Psoas muscle (tissue), 8 donors: ENCODE data around the gene BBX. TPM values are rescaled to one million over a fixed set of nuclear protein-coding genes. Genes with fewer than 3 reads are reported as not detected.
A peak's percentile ranks its signal among the peaks of the same experiment; 100 is the strongest.

Experiments
- ATAC-seq, 4 donors: fragments of 200-7000 bp; cut with Tn5 transposase; one replicate each; pipeline ENCODE4 v1.9.1; 2020; ENCODE audit warnings: moderate library complexity in 3 of 4, mild to moderate bottlenecking in 2 of 4
- DNase-seq, 2 donors: peaks; one replicate each; pipeline ENCODE4 v3.0.0-alpha.2; 2020
- H3K27ac ChIP-seq: fragments of 200-600 bp; one replicate; pipeline ENCODE4 v1.8.0; 2022
- H3K27me3 ChIP-seq, 3 donors: fragments of 200-600 bp in 1 of 3; one replicate each; pipeline versions ENCODE4 v1.6.1 to v1.8.0; 2013 to 2022; ENCODE audit warnings: low read length in 2 of 3, mild to moderate bottlenecking in 2 of 3, moderate library complexity in 1 of 3; ENCODE audit not compliant: insufficient read depth in 3 of 3
- H3K36me3 ChIP-seq, 2 donors: fragments of 200-600 bp in 1 of 2; one replicate each; pipeline versions ENCODE4 v1.6.1 to v1.8.0; 2013 to 2022; ENCODE audit warnings: low read depth in 1 of 2, mild to moderate bottlenecking in 1 of 2, moderate library complexity in 1 of 2; ENCODE audit not compliant: insufficient read depth in 1 of 2
- H3K4me1 ChIP-seq: fragments of 200-600 bp; one replicate; pipeline ENCODE4 v1.8.0; 2022
- H3K4me3 ChIP-seq: fragments of 200-600 bp; one replicate; pipeline ENCODE4 v1.8.0; 2022; ENCODE audit warnings: mild to moderate bottlenecking
- H3K9me3 ChIP-seq: fragments of 200-600 bp; one replicate; pipeline ENCODE4 v1.8.0; 2022
- WGBS, 3 donors: extraction: QIAGEN DNeasy Blood & Tissue Kit; methylation state at CpG; one replicate each; pipeline versions ENCODE4 v1.1.6 to v1.1.7; 2013; 5-methylcytosine and 5-hydroxymethylcytosine counted together
- intact Hi-C, 2 donors: fragments of 100-400 bp; cut with DNase I; formaldehyde crosslinking; loops; one replicate each; pipeline versions ENCODE4 v1.11.0 to v1.14.2; 2022
- polyA plus RNA-seq, 3 donors: library from polyadenylated mRNA; stranded (reverse); fragments of 200-250 nt; gene quantifications; one replicate each; pipeline ENCODE4 v1.2.3, GENCODE V29; 2013
- total RNA-seq, 4 donors: library from RNA; stranded (reverse); fragmentation: NEBNext Ultra II Directional in 2 of 4; extraction: Animal tissue kit (Norgen Biotek cat#: 25700) in 2 of 4; gene quantifications; one replicate each; pipeline versions ENCODE4 v1.2.1 to v1.2.4, GENCODE V29; 2021 to 2023
- TF ChIP-seq, protein P1 (sequence below): fragments of 200-600 bp; IDR thresholded peaks from one replicate; pipeline ENCODE4 v1.8.0; 2022; ENCODE audit warnings: antibody characterized with exemption
- donor health status: healthy with polysubstance abuse.
- donor health status: DM: no; HTN: no; CAD: no; lungs with moderate emphysema.
- donor health status: Bipolar disorder and iron deficiency.
- donor health status: healthy.
- donor health status: DM: yes; HTN: yes; CAD: no.
- donor health status: DM: no; HTN: no; CAD: no.
- donor health status: DM: no; HTN: no; CAD: no.
- donor health status: DM: yes; HTN: yes; CAD: no.

Gene BBX
- total and polyA plus RNA-seq, 7 donors = 2.2 to 30.4 (median 16.2) TPM

DNA sequence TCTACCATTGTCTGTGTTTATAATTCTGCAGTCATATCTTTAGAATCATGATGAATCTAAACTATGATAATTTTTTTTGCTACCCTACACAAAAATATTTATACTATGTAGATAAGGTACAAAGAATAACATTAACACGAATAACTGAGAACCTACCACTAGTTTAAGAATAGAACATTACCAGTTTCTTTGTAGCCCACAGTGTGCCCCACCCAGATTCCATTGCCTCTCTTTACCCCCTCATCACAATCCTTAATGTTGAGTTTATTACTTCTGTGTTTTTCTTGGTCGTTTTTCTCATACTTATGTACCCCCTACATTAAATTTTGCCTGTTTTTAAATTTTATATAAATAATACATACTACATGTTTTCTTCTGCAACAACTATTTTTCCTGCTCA is 140.5 kb downstream of the BBX start:
- DNase-seq = no peak
- 60 to 67% (median 67%) methylated on average over 2 of the region's 2 CpGs for WGBS, 3 donors
- TF ChIP-seq, protein P1, sequence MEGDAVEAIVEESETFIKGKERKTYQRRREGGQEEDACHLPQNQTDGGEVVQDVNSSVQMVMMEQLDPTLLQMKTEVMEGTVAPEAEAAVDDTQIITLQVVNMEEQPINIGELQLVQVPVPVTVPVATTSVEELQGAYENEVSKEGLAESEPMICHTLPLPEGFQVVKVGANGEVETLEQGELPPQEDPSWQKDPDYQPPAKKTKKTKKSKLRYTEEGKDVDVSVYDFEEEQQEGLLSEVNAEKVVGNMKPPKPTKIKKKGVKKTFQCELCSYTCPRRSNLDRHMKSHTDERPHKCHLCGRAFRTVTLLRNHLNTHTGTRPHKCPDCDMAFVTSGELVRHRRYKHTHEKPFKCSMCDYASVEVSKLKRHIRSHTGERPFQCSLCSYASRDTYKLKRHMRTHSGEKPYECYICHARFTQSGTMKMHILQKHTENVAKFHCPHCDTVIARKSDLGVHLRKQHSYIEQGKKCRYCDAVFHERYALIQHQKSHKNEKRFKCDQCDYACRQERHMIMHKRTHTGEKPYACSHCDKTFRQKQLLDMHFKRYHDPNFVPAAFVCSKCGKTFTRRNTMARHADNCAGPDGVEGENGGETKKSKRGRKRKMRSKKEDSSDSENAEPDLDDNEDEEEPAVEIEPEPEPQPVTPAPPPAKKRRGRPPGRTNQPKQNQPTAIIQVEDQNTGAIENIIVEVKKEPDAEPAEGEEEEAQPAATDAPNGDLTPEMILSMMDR = no peak
- Histone ChIP-seq H3K4me3 (no peak overlapping the region), H3K4me1 (peaks cover 25% of the 10 kb centered on the region), H3K9me3 (no peaks in the 10 kb centered on the region), H3K27me3 (no peaks in the 10 kb centered on the region), H3K36me3 (no peaks in the 10 kb centered on the region), H3K27ac (no peak overlapping the region)
- intact Hi-C loops = loop anchor here (10.0 kb wide), 2 partner anchors 262 to 418 kb away; no protein-coding TSS in a partner anchor
- ATAC-seq = no peak

DNA sequence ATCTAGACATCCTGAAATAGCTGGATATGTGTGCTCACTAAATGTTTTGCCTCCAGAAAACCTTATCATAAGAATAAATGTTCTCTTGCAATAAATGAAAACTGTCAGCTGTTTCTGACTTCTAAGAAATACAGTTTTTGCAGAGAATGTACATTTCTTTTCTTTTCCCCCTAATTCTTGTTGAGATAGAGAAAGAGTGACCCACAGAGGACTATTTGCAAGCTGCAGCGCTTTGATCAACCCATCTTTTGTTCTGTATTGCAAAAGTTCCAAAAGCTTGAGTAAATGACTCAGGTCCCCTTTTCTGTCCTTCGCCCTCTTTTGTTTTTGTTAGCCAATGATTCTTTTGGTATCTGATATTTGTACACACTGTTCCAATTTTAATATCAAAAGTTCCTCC is 141.9 kb downstream of the BBX start:
- intact Hi-C loops = loop anchor here (10.0 kb wide), 2 partner anchors 260 to 420 kb away; no protein-coding TSS in a partner anchor
- peaks cover 31% of the 10 kb centered on the region for H3K4me1 ChIP-seq
- ATAC-seq = no peak

DNA sequence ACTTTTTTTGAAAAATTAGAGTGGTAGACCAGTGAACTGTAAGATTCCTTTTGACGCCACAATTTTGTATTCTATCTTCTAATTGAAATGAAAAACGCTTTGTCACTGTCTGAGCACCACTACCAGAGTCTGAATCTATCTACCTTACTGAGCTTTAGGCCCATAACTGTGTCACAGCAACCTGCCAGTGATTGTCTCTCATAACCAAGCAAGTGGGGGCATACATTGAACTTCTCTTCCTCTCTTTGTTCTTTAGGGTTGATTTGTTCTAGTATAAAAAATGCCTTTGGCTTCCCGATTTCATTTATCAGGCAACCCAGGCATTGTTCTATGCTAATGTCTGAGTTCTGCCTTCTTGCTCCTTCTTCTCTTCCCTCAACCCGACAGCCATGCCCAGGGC is 142.6 kb downstream of the BBX start:
- H3K4me3 ChIP-seq = no peak overlapping the region
- no peak overlapping the region for H3K27ac ChIP-seq
- no peaks in the 10 kb centered on the region for H3K36me3 ChIP-seq
- H3K27me3 ChIP-seq = no peaks in the 10 kb centered on the region
- peaks cover 33% of the 10 kb centered on the region for H3K4me1 ChIP-seq
- DNase-seq (no peak), ATAC-seq (no peak)
- TF ChIP-seq, protein P1 = no peak
- WGBS, 3 donors = 90 to 94% (median 91%) methylated on average over 4 of the region's 4 CpGs
- H3K9me3 ChIP-seq = no peaks in the 10 kb centered on the region
- intact Hi-C loops = loop anchor here (10.0 kb wide), 2 partner anchors 259 to 421 kb away; no protein-coding TSS in a partner anchor

More for the DNA sequence above, 141.9 kb downstream of the BBX start:
- DNase-seq = no peak
- H3K4me3 ChIP-seq = no peak overlapping the region
- TF ChIP-seq, protein P1 = no peak
- H3K27me3 ChIP-seq = no peaks in the 10 kb centered on the region
- no peak overlapping the region for H3K27ac ChIP-seq
- no peaks in the 10 kb centered on the region for H3K36me3 ChIP-seq
- H3K9me3 ChIP-seq = no peaks in the 10 kb centered on the region
- 94 to 97% (median 96%) methylated on average over 2 of the region's 2 CpGs for WGBS, 3 donors

DNA sequence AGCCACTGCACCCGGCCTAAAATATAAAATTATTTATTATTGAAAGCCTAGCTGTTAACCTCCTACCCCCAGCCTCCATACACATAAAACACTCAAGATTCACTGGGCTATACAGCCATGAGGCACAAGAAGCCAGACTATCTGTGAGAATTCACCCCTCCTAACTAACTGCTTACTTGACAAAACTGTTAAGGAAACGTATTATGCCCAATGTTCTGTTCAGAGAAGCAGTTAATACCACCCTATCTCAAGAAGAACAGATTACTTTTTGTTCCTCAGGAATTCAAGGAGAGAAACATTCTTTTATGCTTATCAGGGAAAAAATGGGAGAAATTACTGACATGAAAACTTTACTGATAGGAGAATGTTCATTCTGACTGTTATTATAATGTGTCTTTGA is 144.1 kb downstream of the BBX start:
- Histone ChIP-seq H3K4me1 (peaks cover 20% of the 10 kb centered on the region), H3K36me3 (no peaks in the 10 kb centered on the region), H3K27ac (no peak overlapping the region), H3K9me3 (no peaks in the 10 kb centered on the region), H3K4me3 (no peak overlapping the region), H3K27me3 (no peaks in the 10 kb centered on the region)
- WGBS, 3 donors = 79 to 98% (median 90%) methylated on average over 2 of the region's 2 CpGs
- TF ChIP-seq, protein P1 = no peak
- intact Hi-C loops = loop anchor here (10.0 kb wide), 2 partner anchors 258 to 422 kb away; no protein-coding TSS in a partner anchor
- ATAC-seq (no peak), DNase-seq (no peak)

DNA sequence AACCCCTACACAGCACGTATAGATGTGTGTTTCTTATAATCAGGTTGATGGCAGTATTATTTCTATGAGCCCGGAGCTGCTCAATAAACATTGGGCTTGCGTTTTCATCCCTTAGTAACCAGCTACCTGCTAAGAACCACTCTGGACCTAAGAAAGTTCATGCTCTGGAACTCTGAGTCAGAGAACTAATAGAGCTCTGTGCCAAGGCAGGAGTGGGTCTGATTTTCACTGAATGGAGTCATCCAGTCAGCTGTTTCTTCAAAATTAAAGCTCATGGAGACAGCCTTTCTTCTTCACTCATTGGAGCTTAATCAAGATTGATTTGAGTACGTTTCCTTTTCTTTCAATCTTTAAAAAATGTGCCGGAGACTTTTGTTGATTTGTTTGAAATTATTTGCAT is 145.7 kb downstream of the BBX start:
- Histone ChIP-seq H3K4me3 (no peak overlapping the region), H3K27ac (peak overlapping the region; percentile 56), H3K27me3 (no peaks in the 10 kb centered on the region), H3K36me3 (no peaks in the 10 kb centered on the region), H3K9me3 (no peaks in the 10 kb centered on the region), H3K4me1 (peaks cover 8% of the 10 kb centered on the region)
- TF ChIP-seq, protein P1 = no peak
- DNase-seq (no peak), ATAC-seq (peak; percentile 53 to 71 (median 66))
- 84 to 87% (median 85%) methylated on average over 5 of the region's 5 CpGs for WGBS, 3 donors
- intact Hi-C loops = loop anchor here (10.0 kb wide), 2 partner anchors 256 to 424 kb away; no protein-coding TSS in a partner anchor
